HEK293T (cell line): Measurements from ENCODE around the gene CLOCK.

ENCODE experiments used
- BHLHE40 ChIP-seq: fragments of 450-650 bp; IDR thresholded peaks from 2 replicates; pipeline ENCODE4 v1.6.1; 2016; ENCODE audit warnings: mild to moderate bottlenecking, moderate library complexity, borderline replicate concordance
- CTBP1 ChIP-seq: fragments of 450-650 bp; IDR thresholded peaks from 2 replicates; pipeline ENCODE4 v1.6.1; 2016; ENCODE audit warnings: borderline replicate concordance
- ELF4 ChIP-seq: fragments of 450-650 bp; IDR thresholded peaks from 2 replicates; pipeline ENCODE4 v1.6.1; 2017; ENCODE audit warnings: antibody characterized with exemption
- FOXK2 ChIP-seq: fragments of 450-650 bp; IDR thresholded peaks from 2 replicates; pipeline ENCODE4 v1.6.1; 2016; ENCODE audit warnings: mild to moderate bottlenecking
- FOXM1 ChIP-seq: fragments of 450-650 bp; IDR thresholded peaks from 2 replicates; pipeline ENCODE4 v1.6.1; 2017; ENCODE audit warnings: mild to moderate bottlenecking, borderline replicate concordance
- SP1 ChIP-seq: fragments of 450-650 bp; IDR thresholded peaks from 2 replicates; pipeline ENCODE4 v1.6.1; 2017
- ZNF384 ChIP-seq: fragments of 450-650 bp; IDR thresholded peaks from 2 replicates; pipeline ENCODE4 v1.6.1; 2016

- no peak for TF ChIP-seq CTBP1
- TF ChIP-seq BHLHE40: no peak
- TF ChIP-seq ELF4: no peak
- no peak for TF ChIP-seq SP1
- TF ChIP-seq FOXM1: no peak
- no peak for TF ChIP-seq FOXK2
- TF ChIP-seq ZNF384: no peak
Measured at GRCh38 chr4:55395218-55395528, 151.5 kb downstream of the CLOCK start.
